Activated CD4-positive, alpha-beta T cell treated with anti-CD3 and anti-CD28 coated beads, Interleukin-2, amount 50 U/mL, for 1 hour (primary cell): ENCODE data around the gene ATP1B1.
A peak's percentile ranks its signal among the peaks of the same experiment; 100 is the strongest.

ENCODE experiments used
- DNase-seq: peaks from one replicate; pipeline ENCODE4 v3.0.0-alpha.2; 2020

Gene ATP1B1

DNA sequence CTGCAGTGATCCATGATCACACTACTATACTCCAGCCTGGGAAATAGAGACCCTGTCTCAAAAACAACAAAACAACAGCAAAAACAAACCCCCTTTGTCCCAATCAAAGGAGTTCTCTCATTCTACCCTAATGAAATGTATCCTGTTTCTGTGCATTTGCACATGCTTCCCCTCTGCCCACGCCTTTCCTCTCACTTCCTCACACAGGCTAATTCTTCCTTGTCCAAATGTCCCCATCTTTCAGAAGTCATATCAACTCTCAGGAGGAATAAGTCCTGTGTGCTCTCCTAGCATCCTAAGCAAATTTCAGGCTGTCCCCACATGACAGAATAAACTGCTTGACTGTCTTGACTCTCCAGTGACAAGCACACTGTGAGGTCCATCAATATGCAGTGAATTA lies 8.1 kb upstream of the ATP1B1 start:
- no peak for DNase-seq

DNA sequence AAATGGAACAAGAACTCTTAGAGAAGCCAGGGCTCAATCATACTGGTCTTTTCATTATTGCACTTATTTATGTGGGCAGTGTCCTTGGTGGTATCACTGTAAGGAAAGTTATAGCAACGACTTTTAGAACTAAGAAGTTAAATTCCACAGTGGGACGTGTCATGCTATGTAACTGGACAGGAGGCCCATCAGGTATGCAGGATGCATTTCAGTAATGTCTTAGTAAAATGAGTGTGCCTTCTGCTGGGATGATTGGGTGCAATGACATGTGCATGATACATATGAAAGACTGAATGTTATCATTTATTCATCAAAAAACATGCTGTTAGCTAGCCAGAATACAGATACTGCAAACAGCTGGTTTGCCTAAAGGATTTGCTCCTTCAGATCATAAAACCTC lies 6.9 kb upstream of the ATP1B1 start:
- no peak for DNase-seq

DNA sequence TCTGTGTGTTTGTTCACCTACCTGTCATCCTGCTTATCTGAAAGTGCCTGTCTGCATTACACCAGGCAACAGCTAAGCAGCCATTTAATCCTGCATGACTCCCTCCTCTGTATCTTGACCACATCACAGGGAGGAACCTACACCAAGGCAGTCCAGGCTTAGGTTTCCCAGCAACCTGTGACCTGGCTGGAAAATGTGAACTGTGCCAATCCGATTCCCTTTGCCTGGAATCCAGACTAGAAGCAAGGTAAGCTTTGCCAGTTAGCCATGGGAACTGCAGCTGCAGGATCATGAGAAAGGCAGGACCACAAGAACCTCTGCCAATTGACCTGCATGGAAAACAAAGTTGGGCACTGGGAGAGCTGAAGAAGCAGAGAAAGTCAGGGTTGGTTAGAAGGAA lies 6.3 kb upstream of the ATP1B1 start:
- DNase-seq = no peak

DNA sequence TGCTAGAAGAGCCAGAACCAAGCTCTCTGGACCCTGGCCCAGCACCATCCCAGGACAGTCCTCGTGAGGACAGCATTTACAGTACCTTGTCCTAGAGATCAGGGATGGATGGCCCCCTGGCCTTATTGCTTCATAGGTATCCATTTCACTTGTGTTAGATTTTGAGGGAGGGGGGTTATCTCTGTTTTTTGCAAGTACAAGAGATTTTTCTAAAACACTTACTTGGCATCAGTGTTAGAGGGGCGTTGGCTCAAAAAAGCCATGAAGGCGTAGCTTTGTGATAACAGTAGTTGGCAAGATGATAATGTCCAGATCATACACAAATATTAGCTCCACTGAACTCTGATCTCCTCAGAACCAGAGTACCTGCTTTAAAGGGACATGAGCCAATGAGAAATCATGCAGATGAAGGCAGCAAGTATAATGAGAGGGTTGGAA lies 5.8 kb upstream of the ATP1B1 start:
- DNase-seq = no peak

DNA sequence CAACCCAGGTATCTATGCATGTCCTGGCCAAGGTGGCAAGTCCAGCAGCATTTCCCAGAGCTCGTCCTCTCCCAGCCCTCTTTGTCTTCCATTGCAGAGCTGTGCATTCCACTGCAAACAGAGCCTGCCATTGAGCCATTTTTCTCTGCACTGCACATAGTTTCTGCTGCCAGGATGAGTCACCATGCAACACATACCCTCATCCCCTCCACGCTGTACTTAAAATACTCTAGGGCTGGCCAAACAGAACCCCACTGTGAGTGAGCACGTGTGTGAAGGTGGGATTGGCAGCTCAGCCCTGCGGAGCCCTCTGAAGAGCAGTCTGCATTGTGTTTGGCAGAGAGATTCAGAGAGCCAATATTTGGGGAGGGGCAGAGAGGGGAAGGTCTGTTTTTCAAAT lies 3.9 kb upstream of the ATP1B1 start:
- no peak for DNase-seq

DNA sequence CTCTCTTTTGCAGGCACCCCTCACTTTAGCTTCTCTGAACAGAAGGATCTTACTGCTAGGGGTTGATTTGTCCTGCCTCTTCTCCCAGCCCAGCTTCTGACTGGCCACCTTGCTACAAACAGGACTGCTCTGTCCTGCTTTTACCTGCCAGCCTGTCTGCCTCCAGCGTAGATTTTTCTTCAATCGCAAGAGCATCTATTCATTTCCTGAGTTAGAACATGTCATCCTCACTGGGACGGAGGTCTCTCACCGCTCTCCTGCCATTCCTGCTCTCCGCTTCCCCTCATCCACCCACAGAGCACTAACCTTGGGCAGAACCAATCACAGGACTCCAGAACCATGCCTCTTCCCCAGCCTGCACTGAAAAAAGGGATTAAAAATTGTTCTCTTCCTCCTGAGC lies 3.5 kb upstream of the ATP1B1 start:
- no peak for DNase-seq

DNA sequence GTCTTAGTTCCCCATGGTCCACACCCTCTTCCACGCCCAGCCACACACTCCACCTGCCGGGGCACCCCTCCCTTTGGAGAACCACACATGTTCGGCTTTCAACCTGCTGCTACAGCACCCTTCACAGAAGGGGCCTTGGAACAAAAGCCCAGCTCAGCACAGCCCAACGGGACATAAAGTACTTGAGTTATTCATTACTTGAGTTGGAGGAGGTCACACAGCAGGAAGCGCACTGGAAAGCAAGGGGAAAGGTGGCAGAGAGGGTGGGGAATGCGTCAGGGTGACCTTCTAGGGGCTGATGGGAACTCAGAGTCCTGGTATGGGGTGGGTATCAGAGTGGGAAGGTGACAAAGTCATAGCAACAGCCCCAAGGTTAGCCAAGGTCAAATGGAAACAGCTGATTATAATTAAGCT lies 3.0 kb upstream of the ATP1B1 start:
- DNase-seq = no peak

DNA sequence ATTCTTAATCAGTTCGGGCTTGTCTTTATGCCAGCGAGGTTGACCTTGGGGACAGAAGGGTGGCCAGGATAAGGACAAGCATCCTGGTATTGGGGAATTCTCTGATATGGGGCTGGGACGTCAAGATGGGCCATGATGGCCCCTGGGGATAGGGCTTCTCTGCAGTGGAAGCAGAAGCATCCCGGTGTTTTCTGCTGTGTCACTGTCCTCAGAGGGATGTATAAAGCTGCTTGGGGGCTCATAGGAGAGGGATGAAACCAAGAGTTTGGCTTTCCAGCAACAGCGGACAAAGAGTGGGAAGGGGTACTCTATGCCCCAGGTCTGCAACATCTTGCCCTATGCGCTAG lies 1.4 kb upstream of the ATP1B1 start:
- no peak for DNase-seq

DNA sequence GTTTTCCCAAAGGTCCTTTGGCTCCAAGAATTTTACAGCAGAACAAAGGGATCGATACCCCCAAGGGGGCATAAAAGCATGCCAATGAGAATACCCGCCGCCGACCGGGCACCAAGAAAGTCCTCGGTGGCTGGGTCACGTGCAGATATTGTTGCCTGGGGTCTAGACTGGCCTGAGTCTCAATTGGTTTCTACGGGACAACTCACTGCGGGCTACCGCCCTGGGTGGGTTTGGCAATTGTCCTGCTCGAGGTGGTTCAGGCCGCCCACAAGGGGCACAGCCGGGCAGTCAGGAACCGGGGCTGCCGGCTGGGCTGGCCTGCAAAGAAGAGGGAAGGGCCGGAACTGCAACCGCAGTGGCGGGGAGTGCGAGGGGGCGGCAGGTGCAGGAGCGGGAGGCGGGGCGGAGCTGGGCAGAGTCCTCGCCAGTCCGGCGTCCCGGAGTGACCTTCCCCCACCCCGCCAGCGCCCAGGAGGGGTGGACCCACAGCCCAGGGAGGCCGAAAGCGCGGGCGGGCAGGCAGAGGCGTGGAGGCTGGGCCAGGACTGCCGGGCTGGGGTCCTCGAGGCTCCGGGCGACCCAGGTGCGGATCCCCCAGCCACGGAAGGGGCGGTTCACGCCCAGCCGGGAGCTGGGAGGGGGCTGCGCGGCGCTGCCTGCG lies 926 bp upstream of the ATP1B1 start:
- peak; percentile 28 for DNase-seq

DNA sequence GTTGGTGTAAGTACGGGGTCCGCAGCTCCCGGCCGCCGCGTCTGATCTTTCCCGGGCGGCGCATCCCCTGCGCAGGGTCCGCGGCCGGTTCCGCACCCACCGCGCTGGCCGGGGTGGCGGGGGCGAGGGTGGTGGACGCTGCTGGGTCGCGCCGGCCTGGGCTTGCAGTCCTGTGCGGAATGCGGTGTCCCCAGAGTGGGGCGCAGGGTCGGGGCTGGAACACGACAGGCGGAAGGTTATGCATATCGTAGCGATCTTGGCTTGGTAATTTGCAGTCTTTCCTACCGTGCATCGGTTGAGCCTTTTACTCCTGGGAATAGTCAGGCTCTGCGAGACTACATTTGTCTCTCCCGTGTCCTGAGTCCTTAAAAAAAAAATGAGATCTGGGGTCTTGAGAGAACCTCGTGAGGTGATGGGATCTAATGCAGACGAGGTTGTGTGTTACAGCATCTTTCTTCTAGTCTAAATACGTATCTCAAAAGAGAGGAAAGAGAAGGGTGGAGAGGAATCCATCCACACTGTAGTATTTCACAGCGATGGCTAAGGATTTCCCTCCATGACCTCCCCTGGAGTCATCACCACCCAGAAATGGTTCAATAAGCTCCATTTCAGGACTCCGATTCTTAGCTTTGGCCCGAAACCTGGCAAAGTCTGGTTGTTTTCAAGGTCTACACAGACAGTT lies 572 bp downstream of the ATP1B1 start:
- DNase-seq = no peak

DNA sequence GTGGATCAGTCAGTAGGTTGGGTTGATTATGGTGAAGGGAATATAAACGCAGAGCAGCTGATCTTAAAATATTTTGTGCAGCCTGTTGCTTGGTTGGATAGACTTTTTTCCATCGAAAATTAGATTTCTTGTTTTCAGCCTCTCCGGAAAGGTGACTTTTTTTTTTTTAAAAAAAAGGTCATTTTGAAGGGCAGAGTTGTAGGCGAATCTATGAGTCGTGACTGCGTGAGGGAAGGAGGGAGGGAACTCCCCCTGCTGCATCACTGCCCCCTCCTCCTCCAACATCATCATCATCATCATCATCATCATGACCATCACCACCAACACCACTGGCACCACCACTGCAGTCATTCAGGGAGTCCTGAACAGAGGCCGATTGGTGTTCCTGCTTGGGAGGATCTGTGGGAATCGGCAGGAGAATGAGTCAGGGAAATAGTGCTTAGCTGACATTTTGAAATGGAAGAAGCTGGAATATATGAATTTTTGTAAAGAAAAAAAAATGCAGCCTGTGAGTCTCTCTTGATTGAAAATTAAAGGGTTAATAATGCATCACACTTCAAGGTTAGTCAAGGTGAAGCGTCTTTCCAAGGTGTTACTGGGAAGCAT lies 1.2 kb downstream of the ATP1B1 start:
- no peak for DNase-seq

DNA sequence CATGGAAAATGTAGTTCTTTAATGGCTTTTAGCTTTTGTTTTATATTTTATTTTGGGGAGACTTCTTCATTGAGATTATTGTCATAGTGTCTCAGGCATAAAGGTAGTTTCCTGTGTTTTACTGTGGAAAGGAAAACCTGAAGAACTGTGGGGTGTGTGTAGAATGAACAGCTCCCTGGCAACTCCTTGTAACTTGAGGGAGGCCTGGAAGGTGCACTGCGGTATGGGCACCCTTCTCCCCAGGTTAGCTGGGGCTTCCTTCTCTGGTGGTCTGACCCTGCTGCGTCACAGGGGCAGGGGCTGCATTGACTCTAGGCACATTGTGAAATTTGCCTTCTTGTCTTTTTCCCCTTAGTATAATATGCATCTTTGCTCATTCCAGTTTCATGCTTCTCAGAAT lies 1.7 kb downstream of the ATP1B1 start:
- no peak for DNase-seq

DNA sequence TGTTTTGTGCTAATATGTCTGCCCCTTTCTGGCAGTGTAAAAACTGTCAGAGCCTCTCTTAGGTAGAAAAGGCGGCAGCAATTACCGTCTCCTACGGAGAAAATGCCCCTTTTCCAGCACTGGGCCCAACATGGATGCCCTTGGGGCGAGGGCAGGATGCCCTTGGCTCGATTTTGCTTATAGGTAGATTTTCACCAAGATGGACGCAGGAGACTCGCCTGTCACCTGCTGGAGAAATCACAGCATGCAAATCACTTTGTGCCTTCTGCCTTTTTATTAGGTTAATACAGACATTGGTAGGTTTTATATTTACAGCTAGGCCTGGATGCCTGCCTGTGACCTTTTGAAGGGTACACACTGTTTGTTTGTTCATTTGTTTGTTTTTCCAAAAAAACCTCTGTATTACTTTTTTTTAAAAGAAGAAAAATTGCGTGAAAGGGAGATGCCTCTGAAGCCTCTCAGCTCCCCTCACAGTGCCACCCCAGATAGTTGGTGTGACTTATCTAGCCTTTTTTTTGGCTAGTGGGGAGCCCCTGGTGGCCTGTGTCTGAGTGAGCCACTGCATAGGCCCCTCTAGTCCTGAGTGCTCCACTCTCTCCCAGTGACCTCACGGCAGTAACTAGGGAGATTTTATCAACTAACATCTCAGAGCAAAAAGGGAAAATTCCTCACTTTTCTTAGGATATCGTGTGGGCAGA lies 2.5 kb downstream of the ATP1B1 start:
- DNase-seq = no peak

DNA sequence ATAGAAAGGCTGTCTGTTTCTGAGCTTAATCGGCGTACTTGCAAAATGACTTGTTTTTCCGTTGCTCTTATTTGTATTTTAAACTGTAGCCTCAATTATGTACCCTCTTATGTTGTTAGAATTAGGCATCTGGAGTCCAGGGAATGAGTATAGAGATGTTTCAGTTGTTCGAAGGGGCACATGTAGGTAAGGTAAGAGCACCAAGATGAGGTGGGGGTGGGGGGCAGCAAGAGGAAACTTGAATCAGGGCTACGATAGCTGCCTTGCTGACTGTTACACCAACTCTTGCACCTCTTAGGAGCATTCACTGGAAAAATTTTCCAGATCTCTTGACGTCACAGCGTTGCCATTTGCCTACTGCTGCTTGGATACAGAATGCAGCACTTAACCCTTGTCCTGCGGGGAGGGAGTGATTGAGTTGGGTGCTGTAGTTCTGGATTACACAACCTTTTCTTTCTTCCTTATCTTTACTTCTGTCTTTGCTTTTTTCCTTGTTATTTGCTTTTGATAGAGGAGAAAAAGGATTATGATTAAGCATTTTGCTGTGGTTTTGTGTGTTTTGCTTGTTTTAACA lies 3.2 kb downstream of the ATP1B1 start:
- no peak for DNase-seq

DNA sequence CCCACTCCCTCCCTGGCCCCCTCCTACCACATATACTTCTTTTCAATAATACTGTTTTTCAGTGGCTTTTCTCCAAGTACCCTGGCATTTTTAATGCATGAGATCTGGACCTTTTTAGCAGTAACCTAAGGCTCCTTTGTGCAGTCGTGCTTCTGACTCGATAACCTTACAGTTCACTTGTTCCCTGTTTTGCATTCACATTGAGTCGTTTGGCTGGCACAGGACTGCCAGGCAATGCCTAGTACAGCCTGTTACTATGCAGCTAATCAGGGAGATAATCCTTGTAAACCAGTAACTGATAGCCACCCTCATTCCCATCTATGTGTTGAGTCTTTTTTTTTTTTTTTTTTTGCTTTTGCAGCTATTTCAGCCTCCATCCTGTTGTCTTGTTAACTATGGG lies 3.7 kb downstream of the ATP1B1 start:
- no peak for DNase-seq

DNA sequence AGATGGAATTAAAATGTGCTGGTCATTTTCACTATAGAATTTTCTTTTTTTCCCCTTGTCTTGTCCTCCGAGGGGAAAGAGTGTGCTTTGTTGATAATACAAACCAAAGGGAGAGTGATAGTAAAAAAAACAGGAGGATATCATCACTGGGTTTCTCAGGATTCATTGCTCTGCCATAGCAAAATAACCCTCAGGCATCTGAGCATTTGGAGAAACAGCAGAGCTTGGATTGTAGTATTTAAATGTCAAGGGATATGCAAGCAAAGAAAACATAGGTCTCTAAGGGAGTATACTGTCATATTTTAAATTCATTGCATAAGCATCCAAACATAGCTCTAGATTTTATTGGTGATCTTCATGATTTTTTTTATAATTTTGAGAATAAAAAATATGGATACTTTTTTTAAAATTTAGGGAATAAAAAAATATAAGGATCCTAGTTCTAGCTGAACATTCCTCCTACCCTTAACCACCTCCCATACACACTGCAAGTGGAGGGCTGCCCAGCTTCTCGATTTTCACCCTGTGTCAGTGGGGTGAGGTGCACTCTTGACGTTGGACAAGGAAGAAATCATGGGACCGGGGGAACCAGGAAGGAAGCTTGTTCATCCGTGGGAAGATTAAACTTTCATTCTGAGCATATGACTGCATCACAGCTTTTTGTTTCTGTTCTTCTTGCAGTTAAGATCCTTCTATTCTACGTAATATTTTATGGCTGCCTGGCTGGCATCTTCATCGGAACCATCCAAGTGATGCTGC lies 4.4 kb downstream of the ATP1B1 start:
- no peak for DNase-seq

DNA sequence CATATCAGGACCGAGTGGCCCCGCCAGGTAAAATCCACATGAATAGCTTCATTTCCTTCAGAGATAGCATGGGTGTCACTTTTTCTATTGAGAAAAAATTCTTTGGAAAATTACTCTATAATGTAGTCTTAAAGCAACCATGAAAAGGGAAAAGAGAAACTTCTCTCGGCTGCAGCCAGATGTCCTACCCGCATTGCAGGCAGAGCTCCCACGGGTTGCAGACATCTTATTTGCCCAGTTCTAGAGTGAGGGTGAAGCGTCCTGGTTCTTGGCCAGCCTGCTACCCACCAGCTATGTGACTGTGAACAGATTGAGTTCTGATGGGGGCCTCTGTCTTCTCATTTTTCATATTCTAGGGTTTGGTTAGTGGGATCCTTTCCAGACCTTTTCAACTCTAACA lies 5.0 kb downstream of the ATP1B1 start:
- no peak for DNase-seq

DNA sequence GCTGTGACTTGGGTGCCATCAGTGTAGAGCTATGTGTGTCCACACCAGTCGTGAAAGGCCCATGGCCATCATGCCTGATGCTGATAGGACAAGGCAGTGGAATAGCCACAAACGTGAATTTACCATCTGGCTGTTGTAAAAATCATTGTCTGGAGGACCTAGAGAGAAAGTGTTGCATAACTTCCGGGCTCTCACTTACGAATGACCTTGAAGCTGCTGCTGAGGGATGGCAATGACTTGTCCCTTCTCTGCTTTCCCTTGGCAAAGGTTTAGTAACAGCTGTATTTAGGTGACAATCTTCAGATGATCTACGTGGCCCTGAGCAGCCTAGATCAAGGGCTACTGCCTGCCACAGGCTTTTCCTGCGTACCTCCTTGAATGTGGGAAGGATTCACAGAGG lies 5.8 kb downstream of the ATP1B1 start:
- DNase-seq = no peak

DNA sequence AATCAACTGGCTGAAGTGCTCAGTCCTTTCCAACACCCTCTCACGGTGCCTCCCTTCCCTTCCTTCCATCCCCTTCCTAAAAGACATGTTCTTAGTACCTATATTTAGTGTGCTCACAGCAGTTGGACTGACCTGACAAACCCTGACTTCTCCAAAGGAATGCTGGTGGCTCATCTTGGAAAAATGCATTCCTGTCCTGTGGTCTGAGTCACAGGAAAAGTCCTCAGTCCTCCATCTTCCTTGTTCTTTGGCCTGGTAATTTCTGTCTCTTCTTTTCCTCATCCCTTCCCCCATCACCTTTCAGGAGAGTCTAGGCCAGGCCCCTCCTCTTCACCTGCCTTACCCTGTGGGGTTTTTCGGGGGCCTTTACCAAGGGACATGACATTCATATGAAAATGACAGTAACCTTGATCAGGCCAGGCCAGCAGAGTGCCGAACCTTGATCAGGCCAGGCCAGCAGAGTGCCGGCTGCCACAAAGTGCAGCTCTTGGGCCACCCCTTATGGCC lies 7.2 kb downstream of the ATP1B1 start:
- no peak for DNase-seq

DNA sequence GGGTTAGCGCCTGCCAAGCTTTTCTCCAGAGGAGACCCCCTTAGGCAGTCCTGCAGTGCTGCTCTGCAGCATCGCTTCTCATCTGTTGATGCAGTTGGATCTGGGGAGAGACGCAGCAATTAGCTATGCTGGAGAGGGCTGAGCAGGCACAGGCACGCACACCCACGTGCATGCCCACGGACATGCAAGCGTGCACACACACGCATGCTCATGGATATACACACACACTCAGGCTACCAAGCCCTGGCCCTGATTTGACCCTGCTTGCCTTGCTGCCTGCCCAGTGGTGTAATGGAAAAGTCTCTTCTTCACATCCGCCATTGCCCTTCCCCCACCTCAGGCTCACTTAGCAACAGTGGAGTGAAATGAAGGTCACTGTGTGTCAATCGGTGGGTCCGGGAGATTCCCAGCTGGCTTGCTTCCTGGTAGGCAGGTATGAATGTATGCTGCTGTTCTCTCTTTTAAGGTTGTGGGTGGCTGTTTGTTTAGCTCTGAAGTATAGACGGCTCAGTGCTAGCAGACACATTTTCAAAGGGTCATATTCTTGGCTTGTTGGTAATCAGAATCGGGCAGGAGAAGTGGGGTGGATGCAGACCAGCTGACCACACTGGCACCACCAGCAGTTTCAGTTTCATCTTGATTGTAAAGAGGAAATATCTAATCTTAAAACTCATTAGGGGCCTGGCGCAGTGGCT lies 9.5 kb downstream of the ATP1B1 start:
- peak; percentile 20 for DNase-seq

DNA sequence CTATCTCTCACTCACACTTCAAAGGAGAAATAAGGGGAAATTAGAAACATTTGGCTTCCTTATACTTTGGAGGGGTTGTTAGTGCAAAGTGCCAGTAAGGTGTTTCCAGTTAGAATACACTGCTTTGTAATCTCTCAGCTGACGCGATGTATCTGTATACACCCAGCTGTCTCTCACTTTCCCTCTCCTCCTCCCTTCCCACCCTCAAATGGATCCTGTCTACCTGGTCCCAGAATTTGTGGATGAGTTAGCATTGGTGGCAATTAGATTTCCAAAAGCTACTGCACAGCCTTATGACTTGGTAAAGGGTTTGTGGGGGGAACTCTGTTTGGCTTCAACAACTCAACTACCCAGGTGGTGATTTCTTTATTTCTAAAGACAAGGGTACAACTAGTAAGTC lies 10.5 kb downstream of the ATP1B1 start:
- no peak for DNase-seq

DNA sequence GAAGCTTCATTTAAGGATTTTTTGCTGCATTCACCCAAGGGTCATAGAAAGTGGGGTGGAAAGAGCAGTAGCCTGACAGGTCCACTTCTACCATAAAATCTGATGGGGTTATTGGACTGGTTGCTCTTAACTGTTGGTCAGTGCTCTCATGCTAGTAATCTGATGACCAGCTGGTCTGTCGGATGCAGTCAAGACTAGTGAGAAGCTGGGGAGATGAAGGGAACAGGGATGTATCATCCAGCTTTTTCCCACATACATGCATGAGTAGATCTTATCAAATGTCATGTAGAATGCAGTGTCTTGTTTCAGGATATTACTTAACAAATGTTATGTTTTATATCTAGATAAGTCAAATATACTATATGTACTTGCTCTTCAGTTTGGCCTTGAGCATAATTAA lies 11.1 kb downstream of the ATP1B1 start:
- no peak for DNase-seq
